Stomach smooth muscle (tissue), 2 donors: Measurements from ENCODE around the gene RTKN2.

Source experiments
- H3K27ac ChIP-seq: one replicate; pipeline ENCODE4 v1.7.0; 2013; ENCODE audit warnings: mild to moderate bottlenecking, low read length, inconsistent platforms
- H3K27me3 ChIP-seq, 2 donors: one replicate each; pipeline ENCODE4 v1.7.0; 2013; ENCODE audit warnings: low read length in 2 of 2; ENCODE audit not compliant: insufficient read depth in 2 of 2, control insufficient read depth in 1 of 2
- H3K36me3 ChIP-seq, 2 donors: one replicate each; pipeline ENCODE4 v1.7.0; 2013; ENCODE audit warnings: low read length in 2 of 2; ENCODE audit not compliant: control insufficient read depth in 2 of 2, insufficient read depth in 2 of 2
- H3K4me1 ChIP-seq: one replicate; pipeline ENCODE4 v1.7.0; 2013; ENCODE audit warnings: low read length; ENCODE audit not compliant: control insufficient read depth, insufficient read depth
- H3K4me3 ChIP-seq, 2 donors: one replicate each; pipeline ENCODE4 v1.7.0; 2013; ENCODE audit warnings: low read length in 2 of 2
- H3K9ac ChIP-seq, 2 donors: one replicate each; pipeline ENCODE4 v1.7.0; 2013; ENCODE audit warnings: low read length in 2 of 2, mild to moderate bottlenecking in 1 of 2
- H3K9me3 ChIP-seq, 2 donors: one replicate each; pipeline ENCODE4 v1.7.0; 2013; ENCODE audit warnings: low read length in 2 of 2; ENCODE audit not compliant: control insufficient read depth in 2 of 2
- donor health status: healthy.
- donor health status: Pancreatic carcinoma.

The RTKN2 gene

DNA sequence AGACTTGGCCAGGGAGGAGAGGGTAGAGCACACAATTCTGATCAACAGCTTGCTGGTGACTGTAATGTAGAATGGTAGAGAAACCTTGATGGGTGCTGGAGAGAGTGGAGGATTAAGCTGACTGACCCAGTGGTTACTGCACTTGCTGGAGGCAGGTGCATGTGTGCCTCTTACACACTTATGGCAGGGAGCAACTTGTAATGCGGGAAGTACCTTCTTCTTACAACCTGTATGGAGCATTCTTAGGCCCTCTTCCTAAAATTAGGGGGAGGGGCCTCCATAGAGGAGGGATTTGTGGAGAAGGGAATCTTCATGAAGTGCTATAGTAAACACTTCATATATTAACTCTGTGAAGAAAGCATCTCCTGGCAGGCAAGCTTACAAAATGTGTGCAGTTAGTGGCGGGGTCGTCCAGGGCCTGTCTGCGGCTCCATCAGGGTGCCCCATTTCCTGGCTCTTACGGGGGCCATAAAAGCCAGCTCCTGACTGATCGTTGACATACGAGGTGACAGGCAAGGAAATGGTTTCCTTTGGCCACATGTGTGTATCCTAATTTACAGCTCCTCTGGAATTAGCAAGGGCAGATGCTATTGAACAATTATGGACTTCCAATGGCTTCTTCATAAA is 113.5 kb downstream of the RTKN2 start:
- H3K9ac ChIP-seq, result no peak overlapping the region
- H3K4me1 ChIP-seq, result no peaks in the 10 kb centered on the region
- no peaks in the 10 kb centered on the region for H3K36me3 ChIP-seq
- no peaks in the 10 kb centered on the region for H3K9me3 ChIP-seq
- H3K4me3 ChIP-seq, result no peak overlapping the region
- no peaks in the 10 kb centered on the region for H3K27me3 ChIP-seq
- no peak overlapping the region for H3K27ac ChIP-seq

DNA sequence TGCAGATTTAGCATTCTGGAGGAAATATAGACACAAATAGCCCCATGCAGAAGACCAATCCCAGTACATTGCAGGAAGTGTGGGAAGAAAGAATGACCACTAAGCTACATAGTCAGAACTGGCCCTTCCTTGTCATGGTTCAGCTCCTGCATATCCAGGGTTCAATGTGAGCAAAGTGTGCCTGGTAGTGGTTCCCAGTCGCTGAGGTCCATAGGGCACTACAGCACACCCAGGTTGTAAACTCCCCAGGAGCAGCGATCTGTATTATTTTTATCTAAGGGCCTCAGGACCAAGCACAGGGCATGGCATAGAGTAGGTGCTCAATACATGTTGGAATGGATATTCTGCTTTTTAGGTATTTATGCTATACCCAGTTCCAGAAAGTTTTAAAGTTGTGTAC is 114.4 kb downstream of the RTKN2 start:
- Histone ChIP-seq H3K9me3 (no peaks in the 10 kb centered on the region), H3K27me3 (no peaks in the 10 kb centered on the region), H3K4me3 (no peak overlapping the region), H3K36me3 (no peaks in the 10 kb centered on the region), H3K9ac (no peak overlapping the region), H3K27ac (no peak overlapping the region), H3K4me1 (no peaks in the 10 kb centered on the region)

DNA sequence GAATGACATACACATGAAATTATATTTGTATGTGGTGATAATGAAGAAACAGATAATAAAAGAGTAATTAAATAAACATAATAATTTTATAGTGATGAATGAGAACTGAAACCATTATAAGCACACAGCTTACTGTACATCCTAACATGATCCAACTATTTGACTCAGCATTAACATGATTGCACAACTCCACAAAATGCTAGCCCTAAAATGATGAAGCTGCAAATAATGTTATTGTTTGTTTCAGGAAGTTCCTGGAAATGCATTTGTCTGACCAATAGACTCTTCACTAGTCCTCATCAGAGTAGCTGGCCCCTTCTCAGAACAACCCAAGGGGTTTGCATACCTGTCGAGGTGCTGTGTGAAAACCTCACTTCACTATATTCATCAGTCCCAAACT is 115.5 kb downstream of the RTKN2 start:
- H3K27me3 ChIP-seq, result no peaks in the 10 kb centered on the region
- no peak overlapping the region for H3K27ac ChIP-seq
- no peak overlapping the region for H3K4me3 ChIP-seq
- H3K36me3 ChIP-seq, result no peaks in the 10 kb centered on the region
- no peaks in the 10 kb centered on the region for H3K4me1 ChIP-seq
- H3K9ac ChIP-seq, result no peak overlapping the region
- H3K9me3 ChIP-seq, result no peaks in the 10 kb centered on the region

DNA sequence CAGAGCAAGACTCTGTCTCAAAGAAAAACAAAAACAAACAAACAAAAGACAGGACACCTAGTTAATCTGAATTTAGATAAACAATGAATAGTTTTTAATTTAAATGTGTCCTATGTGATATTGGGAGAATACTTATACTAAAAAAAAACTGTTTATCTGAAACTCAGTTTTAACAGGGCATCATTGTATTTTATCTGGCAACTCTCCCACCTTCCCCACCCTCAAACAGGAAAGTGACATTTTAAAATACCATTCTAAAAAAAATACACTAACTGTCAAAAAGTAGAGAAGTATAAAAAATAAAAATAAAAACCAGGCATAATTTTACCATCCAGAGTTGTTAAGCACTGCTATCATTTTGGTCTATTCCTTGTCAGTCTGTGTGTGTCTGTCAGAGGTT is 119.0 kb downstream of the RTKN2 start:
- Histone ChIP-seq H3K9ac (no peak overlapping the region), H3K27ac (no peak overlapping the region), H3K9me3 (no peaks in the 10 kb centered on the region), H3K4me3 (no peak overlapping the region), H3K4me1 (no peaks in the 10 kb centered on the region), H3K27me3 (no peaks in the 10 kb centered on the region), H3K36me3 (no peaks in the 10 kb centered on the region)

DNA sequence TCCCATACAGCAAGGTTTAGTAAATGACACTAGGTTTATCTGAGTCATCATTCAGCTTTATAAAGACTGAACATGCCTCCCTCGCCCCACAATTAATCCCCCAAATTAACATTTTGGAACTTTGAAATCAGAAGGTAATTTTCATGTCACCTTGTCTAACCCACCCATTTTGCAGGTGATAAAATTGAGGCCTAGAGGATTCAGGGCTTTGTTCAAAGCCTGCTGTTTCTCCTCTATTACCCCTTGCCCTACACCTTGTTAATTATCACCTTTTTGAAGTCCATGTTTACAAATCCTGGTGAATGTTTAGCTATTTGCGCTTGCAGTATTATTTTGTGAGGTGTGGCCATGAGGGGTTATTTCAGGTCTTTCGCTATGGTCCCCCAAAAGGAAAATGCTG is 120.5 kb downstream of the RTKN2 start:
- no peaks in the 10 kb centered on the region for H3K9me3 ChIP-seq
- no peaks in the 10 kb centered on the region for H3K4me1 ChIP-seq
- H3K9ac ChIP-seq, result no peak overlapping the region
- H3K36me3 ChIP-seq, result no peaks in the 10 kb centered on the region
- no peaks in the 10 kb centered on the region for H3K27me3 ChIP-seq
- no peak overlapping the region for H3K4me3 ChIP-seq
- H3K27ac ChIP-seq, result no peak overlapping the region

DNA sequence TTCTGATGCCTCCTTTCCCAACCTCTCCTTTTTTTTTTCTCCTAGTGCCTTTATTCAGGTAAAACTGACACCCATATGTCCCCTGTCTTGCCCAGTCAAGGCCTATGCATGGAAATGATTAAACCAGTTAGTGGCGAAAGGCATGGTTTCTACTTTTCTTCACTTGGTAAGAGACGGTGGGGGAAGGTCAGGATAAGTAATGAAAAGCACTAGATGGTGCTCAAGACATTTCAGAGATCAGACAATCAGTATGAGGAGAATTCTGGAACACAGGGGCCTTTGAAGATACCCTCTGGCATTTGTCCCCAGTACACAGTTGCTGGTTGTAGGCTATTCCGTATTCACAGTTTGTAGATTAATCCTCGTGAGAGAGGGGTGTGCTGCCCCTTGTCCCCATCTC is 121.2 kb downstream of the RTKN2 start:
- Histone ChIP-seq H3K27ac (no peak overlapping the region), H3K36me3 (no peaks in the 10 kb centered on the region), H3K27me3 (no peaks in the 10 kb centered on the region), H3K9me3 (no peaks in the 10 kb centered on the region), H3K4me3 (no peak overlapping the region), H3K9ac (no peak overlapping the region), H3K4me1 (no peaks in the 10 kb centered on the region)

GRCh38 chr10:62136931-62137330 is 131.7 kb downstream of the RTKN2 start:
- Histone ChIP-seq H3K9me3 (no peaks in the 10 kb centered on the region), H3K27me3 (no peaks in the 10 kb centered on the region), H3K36me3 (no peaks in the 10 kb centered on the region), H3K27ac (no peak overlapping the region), H3K4me1 (no peaks in the 10 kb centered on the region), H3K9ac (no peak overlapping the region), H3K4me3 (no peak overlapping the region)

DNA sequence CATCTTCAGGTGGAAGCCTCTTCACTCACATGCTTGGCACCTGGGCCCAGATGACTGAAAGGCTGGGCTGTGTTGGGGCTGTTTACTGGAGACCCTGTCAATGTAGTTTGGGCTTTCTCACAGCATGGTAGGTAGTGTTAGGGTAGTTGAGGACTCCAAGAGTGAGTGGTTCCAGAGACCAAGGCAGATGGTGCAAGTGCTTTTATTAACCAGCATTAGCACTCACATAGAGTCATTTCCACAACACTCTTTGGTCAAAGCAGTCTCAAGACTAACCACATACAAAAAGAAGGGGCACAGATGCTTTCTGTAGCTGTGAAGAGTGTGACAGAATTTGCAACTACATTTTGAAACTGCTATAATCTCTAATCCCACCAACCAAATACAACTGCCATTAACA is 135.0 kb downstream of the RTKN2 start:
- H3K9me3 ChIP-seq, result no peaks in the 10 kb centered on the region
- H3K4me1 ChIP-seq, result no peaks in the 10 kb centered on the region
- H3K27ac ChIP-seq, result no peak overlapping the region
- no peaks in the 10 kb centered on the region for H3K36me3 ChIP-seq
- H3K4me3 ChIP-seq, result no peak overlapping the region
- H3K9ac ChIP-seq, result no peak overlapping the region
- H3K27me3 ChIP-seq, result no peaks in the 10 kb centered on the region
